GOT3 (cell line): Measurements from ENCODE around the gene NSMCE3.

Experiments used
- DNase-seq: peaks from one replicate; lab custom pipeline; 2025; ENCODE audit warnings: mixed read lengths; lab: John Stamatoyannopoulos, UW

NSMCE3 gene

GRCh38 chr15:29220852-29221251 is 48.8 kb downstream of the NSMCE3 start:
- DNase-seq: no peak

- DNase-seq: no peak
Observed at GRCh38 chr15:29216955-29217354, 52.7 kb downstream of the NSMCE3 start.
